ENCODE measurements around the gene ARHGAP42.

ARHGAP42 gene

GRCh38 chr11:100683126-100683525 lies 4.0 kb upstream of the ARHGAP42 start:
- no peak for DNase-seq

- no peak for DNase-seq
These were observed 2.7 kb upstream of the ARHGAP42 start for GRCh38 chr11:100684101-100685065.

GRCh38 chr11:100686476-100687053 lies 523 bp upstream of the ARHGAP42 start:
- DNase-seq, result no peak

- DNase-seq, result peak in 1 of 5 donors; percentile 20
These were observed 725 bp downstream of the ARHGAP42 start for GRCh38 chr11:100687630-100688395.

GRCh38 chr11:100689141-100689540 lies 2.1 kb downstream of the ARHGAP42 start:
- DNase-seq, result no peak

GRCh38 chr11:100691896-100692653 lies 5.0 kb downstream of the ARHGAP42 start:
- DNase-seq, result no peak

GRCh38 chr11:100695911-100696310 lies 8.8 kb downstream of the ARHGAP42 start:
- no peak for DNase-seq

GRCh38 chr11:100703139-100703538 lies 16.1 kb downstream of the ARHGAP42 start:
- DNase-seq, result no peak

- no peak for DNase-seq
These were observed 16.9 kb downstream of the ARHGAP42 start for GRCh38 chr11:100703801-100704575.

GRCh38 chr11:100705447-100705846 lies 18.4 kb downstream of the ARHGAP42 start:
- DNase-seq, result no peak

GRCh38 chr11:100706179-100706578 lies 19.1 kb downstream of the ARHGAP42 start:
- DNase-seq, result no peak

GRCh38 chr11:100709233-100709957 lies 22.3 kb downstream of the ARHGAP42 start:
- DNase-seq, result no peak

- no peak for DNase-seq
These were observed 24.9 kb downstream of the ARHGAP42 start for GRCh38 chr11:100711984-100712383.

GRCh38 chr11:100712583-100712982 lies 25.5 kb downstream of the ARHGAP42 start:
- no peak for DNase-seq

GRCh38 chr11:100715165-100715761 lies 28.2 kb downstream of the ARHGAP42 start:
- no peak for DNase-seq

GRCh38 chr11:100716838-100717237 lies 29.8 kb downstream of the ARHGAP42 start:
- DNase-seq, result no peak

- no peak for DNase-seq
These were observed 32.3 kb downstream of the ARHGAP42 start for GRCh38 chr11:100719362-100719761.

GRCh38 chr11:100719809-100720221 lies 32.7 kb downstream of the ARHGAP42 start:
- no peak for DNase-seq

GRCh38 chr11:100726680-100727079 lies 39.6 kb downstream of the ARHGAP42 start:
- DNase-seq, result no peak

GRCh38 chr11:100727410-100727809 lies 40.3 kb downstream of the ARHGAP42 start:
- no peak for DNase-seq

GRCh38 chr11:100730266-100730665 lies 43.2 kb downstream of the ARHGAP42 start:
- DNase-seq, result no peak
